GM18907 (cell line): ENCODE measurements around the gene TP53I3.
"Not testable (repeated sequence)": the region's sequence is repeated elsewhere in the genome, so short reads cannot be mapped to it uniquely, and the experiment has no call there.

Experiments used
- ATAC-seq: cut with Tn5 transposase; IDR thresholded peaks from one replicate; pipeline ENCODE4 v1.9.1; 2021; ENCODE audit warnings: mild to moderate bottlenecking, moderate library complexity; ENCODE audit not compliant: unreplicated experiment

The TP53I3 gene, protein sequence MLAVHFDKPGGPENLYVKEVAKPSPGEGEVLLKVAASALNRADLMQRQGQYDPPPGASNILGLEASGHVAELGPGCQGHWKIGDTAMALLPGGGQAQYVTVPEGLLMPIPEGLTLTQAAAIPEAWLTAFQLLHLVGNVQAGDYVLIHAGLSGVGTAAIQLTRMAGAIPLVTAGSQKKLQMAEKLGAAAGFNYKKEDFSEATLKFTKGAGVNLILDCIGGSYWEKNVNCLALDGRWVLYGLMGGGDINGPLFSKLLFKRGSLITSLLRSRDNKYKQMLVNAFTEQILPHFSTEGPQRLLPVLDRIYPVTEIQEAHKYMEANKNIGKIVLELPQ

DNA sequence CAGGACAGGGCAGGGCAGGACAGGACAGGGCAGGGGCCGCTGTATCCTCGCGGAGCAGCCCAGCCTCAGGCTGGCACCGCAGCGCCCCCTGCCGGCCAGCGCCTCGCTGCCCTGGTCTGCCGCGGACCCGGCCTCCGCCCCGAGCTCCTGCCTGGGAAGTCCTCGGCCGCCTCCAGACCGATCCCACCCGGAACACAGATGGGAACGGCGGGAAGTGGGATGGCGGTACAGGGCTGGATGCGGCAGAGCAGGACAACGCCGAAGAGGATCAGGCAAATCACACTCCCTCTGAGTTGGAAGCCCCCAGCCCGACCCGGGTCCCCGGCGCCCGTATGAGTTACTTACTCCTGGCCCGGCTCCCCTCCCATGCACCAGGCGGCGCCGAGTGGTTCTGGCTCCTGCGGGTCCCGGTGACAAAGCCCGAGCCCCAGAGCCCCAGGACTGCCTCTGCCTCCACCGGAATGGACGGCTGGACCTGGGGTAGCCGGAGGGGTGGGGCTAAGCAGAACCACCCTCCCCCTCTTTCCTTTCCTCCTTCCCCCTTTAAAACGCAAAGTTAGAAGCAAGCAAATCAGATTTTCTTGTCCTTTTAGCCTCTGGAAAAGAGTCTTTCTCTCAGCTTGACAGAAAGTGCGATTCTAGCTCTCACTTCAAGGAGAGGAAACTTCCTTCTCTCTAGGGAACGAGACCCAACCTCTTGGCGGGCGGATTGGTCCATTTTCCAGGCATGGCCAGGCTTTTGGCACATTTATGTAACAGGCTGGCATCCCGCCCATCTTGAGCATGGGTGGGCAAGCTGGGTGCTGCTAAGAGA lies at the start of gene TP53I3:
TSS of gene TP53I3 (minus strand) at position 449 of the 814 bp plus-strand sequence. CDS start 508 bp downstream, outside the sequence.
- peak; percentile 79 for ATAC-seq

DNA sequence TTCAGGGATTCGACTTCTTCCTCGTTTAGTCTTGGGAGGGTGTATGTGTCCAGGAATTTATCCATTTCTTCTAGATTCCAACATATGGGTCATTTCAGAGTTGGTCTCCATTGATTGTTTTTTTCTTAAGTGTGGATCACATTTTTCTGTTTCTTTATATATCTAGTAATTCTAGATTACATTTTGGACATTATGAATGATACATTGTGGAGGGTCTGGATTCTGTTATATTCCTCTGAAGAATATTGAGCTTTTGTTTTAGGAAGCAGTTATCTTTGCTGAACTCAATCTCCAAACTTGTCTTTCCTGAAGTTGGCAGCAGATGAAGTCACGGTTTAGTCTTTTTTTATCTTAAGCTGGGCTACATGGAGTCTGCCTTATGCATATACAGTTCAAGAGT lies 47.9 kb upstream of the TP53I3 start:
- no peak for ATAC-seq

DNA sequence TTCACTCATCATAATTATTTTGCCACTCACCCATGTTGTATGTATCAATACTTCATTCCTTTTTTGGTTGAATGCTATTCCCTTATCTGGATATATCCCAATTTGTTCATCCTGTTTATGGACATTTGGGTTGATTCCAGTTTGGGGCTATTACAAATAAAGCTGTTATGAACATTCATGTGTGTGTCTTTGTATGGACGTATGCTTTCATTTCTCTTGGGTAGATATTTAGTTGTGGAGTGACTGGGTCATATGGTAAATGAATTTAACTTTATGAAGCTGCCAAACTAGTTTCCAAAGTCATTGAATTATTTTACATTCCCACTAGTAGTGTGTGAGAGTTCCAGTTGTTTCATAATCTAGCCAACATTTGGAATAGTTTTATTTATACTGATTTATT lies 41.3 kb upstream of the TP53I3 start:
- ATAC-seq, result no peak

DNA sequence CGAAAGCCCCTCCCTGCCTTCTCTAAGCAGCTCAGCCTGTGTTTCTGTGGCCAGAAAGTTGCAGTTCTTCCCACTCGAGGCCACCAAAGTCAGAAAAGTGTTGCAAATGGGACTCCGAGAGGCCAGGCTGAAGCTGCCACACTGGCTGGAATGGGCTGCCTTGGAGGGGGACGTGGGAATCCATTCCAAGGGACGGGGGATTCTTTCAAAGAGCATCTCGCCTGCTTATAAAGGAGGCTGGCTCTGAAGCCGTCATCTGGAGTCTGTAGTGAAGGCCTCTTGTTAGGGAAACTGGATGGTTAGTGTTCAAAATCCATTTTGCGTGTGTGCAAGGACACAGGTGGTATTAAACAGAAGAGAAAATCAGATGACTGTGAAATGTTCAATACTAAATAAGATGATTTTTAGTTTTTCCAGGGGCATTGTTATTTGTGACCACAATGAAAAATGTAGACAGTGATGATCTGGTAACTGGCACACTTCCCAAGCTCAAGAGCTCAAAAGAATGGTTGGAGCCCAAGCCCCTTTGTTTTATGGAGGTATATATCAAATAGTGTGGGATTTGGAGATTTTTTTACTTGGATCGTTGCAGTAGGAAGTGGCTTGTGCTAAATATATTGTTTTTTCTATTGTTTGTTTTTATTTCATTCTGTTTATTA lies 39.4 kb upstream of the TP53I3 start:
- peak; percentile 16 for ATAC-seq

DNA sequence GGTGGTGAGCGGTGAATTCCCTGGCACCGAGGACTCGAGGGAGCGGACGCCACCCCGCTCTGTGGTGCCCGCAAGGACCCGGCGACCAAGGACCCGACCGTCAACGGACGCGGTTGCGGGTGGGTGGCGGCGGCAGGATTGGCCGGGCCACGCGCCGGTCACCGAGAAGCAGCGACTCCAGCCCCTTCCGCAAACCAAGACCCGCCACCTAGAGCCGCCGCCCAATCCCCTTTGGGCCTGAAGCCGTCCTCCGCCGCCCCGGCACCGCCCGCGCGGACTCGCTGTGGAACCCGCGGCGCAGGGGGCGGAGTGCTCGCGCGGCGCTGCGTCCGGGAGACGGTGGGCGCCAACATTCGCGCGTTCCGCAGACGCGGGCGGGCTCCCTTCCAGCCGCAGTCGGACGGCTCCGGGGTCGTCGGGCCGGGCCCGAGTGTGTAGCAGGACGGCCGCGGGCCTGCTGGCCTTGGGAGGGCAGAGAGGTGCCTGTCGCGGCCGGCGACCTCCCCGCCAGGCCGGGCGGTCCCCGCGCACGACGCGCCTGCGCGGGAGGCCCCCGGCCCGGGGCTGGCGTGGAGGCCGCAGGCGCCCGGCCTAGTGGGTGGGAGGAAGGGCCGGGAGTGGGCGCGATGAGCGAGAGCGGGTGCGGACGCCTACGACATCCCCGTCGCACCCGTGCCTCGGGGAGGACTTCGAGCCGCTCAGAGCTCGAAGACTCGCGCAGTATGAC lies 38.7 kb upstream of the TP53I3 start, which contains the start of the genes FAM228B and PFN4:
TSS of gene FAM228B (plus strand) at position 275 of the 727 bp plus-strand sequence. CDS start 893 bp downstream, outside the sequence.
TSS of gene PFN4 (minus strand) at position 140 of the 727 bp plus-strand sequence. CDS start 799 bp downstream, outside the sequence.
- ATAC-seq, result peak; percentile 93

DNA sequence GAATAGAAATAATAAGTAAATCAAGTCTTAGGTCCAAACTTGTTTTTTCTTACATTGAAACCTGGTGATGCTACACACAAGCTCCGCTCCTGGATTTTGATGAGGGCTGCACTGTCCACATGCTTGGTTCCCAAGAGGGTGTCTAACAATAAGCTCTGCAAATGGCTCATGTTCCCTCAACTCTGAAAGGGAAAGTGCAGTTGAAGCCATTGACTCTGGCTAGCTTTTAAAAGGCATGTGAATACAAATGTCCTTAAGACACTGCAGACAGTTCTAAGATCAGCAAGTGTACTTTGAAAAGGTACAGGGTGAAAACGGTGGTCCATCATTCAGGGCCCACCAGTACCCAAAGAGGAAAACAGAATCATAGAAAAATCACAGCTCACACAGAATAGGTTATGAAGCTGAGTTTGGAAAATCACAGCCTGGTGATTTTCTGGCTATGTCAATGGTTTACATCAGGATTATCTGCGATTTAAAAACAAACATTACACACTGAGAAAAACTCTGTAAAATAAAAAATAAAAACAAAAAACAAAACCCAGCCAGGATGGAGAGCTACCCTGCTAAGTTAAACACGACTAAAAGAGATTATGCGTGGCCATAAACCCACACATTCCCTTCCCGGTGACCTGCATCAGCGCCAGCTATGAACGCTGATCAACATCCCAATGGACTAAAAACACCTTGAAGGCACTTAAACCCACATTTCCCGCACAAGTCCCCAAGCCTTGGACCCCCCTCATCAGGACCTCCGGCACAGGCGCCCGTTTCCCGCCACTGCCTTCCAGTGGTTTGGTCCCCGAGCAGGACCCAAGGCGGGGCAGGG lies 37.9 kb upstream of the TP53I3 start:
- no peak for ATAC-seq

DNA sequence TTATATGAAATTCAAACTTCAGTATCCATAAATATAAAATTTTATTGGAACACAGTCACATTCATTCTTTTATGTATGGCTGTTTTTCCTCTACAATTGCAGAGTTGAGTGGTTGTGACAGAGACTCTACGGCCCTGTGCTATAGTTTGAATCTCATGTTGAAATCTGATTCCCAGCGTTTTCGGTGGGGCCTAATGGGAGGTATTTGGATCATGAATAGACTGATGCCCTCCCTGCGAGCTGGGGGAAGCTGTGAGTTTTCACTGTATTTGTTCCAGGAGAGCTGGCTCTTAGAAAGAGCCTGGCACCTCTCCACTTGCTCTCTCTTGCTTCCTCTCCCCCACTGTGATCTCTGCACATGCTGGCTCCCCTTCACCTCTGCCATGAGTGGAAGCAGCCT lies 36.8 kb upstream of the TP53I3 start:
- ATAC-seq, result no peak

DNA sequence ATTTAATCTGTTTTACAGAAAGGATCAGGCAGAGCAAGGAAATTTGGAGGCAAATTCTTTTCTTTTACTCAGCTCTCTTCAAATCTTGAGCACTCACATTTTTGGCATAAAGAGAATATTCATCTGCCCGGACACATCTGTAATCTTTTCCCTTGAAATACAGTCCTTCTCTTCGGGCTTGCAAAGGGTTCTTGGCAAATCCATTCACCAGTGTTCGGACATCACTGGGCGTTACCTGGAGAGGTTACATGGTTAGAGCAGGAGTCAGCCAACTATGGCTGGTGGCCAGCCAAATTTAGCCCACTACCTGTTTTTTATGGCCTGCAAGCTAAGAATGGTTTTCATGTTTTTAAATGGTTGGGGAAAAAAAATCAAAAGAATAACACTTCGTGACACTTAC lies 36.4 kb upstream of the TP53I3 start:
- ATAC-seq, result no peak

DNA sequence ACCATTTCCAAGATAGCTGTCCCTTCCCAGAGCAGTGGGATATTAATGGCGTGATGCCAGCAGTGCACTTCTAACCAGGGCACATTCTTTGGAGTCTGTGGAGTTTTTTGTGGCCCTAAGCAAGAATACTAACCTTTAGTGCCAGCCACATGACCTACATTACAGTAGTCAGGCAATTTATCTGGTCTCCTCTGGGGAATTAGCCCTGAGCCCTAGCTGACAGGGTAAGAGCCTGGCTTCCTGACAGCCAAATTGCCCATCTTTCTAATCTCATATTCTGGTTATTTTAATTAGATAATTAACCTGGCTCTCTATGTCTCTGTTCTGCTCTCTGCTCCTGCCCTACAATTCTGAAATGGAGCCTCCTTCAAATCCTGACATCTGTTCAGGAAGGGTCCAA lies 33.3 kb upstream of the TP53I3 start:
- no peak for ATAC-seq

DNA sequence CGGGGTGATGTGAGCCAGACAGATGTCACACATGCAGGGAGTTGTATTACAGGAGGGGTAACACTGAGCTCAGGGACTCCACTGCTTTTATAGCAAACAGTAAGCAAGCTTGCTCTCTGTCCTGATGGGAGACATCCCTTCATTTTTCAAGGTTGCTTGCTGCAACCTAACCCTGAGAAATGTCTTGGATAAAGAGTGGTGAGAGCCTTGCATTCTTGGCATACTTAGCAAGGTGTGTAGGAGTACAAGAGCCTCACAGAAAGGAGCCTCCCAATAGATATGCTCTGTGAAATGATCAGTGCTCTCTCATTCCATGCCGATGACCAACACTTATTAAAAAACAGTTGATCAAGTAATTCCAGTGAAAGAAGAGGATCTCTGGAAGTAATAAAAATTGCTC lies 30.4 kb upstream of the TP53I3 start:
- ATAC-seq, result no peak

DNA sequence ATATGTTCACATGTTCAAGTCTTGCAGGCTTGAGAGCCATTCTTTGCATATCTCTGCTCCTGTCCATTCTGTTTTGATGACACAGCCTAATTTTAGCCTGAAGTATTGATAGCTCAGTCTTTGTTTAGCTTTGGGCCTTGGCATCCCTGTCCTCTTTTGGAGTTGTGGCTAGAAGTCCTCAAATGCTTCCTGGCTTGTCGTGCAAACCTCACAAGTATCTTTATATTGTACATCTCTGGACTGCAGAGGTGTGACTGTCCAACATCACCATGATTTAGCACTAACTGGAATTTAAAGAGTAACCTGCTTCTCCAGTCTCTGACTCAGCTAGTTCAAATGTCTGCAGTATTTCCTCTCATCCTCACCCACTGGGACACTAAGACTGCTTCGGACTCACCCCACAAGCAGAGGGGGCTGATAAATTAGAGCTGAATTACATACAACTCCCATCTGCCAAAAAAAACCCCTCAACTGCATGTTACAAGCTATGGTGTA lies 26.8 kb upstream of the TP53I3 start:
- no peak for ATAC-seq

DNA sequence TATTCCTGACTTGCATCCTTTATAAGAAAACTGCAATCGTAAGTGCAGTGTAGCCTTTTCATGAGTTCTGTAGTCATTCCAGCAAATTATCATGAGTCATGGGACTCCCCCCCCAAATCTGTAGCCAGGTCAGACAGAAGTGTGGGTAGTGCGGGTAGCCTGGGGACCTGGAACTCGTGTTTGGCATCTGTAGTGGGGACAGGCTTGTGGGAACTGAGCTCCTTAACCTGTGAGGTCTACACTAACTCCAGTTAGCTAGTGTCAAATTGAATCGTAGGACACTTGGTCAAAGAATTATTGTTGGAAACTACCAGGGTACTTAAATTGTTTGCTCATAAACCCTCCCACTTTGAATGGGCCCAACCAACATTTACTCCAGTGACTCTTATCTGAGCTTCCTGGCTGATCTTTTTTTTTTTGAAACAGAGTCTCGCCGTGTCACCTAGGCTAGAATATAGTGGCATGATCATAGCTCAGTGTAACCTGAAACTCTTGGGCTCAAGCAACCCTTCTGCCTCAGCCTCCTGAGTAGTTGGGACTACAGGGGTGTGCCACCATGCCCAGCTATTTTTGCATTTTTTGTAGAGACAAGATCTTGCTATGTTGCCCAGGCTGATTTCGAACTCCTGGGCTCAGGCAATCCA lies 26.1 kb upstream of the TP53I3 start:
- no peak for ATAC-seq

DNA sequence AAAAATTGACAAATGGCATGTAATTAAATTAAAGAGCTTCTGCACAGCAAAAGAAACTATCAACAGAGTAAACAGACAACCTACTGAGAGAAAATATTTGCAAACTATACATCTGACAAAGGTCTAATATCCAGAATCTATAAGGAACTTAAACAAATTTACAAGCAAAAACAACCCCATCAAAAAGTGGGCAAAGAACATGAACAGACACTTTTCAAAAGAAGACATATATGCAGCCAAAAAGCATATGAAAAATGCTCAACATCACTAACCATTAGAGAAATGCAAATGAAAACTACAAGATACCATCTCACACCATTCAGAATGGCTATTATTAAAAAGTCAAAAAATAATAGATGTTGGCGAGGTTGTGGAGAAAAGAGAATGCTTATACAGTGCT lies 24.8 kb upstream of the TP53I3 start:
- ATAC-seq, result not testable (repeated sequence)

DNA sequence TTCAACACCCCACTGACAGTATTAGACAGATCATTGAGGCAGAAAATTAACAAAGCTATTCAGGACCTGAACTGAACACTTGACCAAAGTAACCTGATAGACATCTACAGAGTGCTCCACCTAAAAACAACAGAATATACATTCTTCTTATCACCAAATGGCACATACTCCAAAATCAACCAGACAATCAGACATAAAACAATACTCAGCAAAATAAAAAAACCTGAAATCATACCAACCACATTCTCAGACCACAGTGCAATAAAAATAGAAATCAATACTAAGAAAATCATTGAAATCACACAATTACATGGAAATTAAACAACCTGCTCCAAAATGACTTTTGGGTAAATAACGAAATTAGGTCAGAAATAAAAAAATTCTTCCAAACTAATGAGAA lies 22.7 kb upstream of the TP53I3 start:
- ATAC-seq, result no peak

DNA sequence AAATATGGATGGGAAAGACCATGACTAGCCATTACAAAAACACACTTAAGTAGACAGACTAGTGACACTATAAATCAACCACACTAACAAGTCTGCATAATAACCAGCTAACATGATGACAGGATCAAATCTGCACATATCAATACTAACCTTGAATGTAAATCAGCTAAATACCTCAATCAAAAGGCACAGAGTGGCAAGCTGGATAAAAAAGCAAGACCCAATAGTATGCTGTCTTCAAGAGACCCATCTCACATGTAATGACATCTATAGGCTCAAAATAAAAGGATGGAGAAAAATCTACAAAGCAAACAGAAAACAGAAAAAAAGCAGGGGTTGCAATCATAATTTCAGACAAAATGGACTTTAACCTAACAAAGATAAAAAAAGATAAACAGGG lies 22.2 kb upstream of the TP53I3 start:
- ATAC-seq, result no peak

DNA sequence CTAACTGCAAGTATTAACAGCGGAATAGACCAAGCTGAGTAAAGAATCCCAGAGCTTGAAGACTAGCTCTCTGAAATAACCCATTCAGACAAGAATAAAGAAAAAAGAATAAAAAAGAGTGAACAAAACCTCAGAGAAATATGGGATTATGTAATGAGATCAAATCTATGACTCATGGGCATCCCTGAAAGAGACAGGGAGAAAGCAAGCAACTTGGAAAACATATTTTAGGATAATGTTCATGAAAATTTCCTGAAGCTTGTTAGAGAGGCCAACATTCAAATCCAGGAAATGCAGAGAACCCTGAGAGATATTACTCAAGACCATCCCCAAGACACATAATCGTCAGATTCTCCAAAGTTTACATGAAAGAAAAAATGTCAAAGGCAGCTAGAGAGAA lies 21.2 kb upstream of the TP53I3 start:
- ATAC-seq, result no peak

DNA sequence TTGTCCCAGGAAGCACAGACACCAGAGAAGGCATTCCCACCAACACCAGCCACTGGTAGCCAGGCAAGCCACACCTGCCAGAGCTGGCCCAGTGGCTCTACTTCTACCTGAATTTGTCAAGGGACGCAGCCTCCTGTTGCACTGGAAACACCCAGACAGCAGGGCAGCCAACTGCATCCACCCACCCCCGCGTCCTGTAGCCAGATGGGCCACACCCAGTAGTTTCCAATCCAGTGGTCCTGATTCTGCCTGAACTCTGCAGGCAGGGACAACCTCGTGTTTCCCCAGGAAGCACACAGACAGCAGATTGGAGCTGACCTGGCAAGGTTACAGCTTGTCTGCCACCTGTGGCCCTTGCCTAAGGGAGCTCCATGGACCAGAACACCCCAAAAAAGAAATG lies 20.3 kb upstream of the TP53I3 start:
- no peak for ATAC-seq

DNA sequence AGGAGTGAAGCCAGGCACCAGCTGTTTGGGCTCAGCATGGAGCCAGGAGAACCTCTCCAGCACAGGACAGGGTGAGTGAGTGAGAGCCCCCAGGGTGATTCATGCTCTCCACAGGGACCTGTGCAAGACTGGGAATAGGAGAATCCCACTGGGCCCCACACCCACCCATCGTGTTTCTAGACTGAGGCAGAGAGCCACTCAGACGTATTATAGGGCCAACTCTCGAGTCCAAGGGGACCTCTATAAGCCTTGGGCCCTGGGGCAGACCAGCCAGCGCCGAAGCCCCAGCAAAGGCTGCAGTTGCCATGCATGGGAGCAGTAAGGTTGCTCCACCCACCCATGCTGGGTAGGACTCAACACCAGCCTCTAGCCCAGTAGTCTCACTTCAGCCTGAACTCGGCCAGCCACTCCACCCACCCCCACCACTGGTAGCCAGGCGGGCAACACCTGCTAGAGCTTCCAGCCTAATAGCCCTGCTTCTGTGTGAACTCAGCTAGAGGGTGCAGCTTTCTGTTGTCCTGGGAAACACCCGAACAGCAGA lies 19.5 kb upstream of the TP53I3 start:
- no peak for ATAC-seq

DNA sequence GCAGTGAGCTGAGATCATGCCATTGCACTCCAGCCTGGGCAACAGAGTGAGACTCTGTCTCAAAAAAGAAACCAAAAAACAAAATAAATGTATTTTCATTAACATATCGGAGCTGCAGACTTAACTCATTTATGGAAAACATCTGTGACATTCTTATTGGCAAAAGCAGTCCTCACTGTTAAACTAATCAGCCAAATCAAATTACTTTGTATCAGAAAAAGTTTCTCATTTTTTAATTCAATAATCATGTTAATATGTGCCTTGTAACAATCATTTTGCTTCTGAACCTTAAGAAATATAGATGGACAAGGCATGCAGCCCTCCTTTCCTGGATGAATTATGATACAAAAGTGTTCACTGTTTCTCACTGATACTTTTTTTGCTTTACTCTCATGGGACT lies 18.0 kb upstream of the TP53I3 start:
- ATAC-seq, result no peak
